Suprapubic skin (tissue), 4 donors: ENCODE data around the gene UHRF2. TPM values are rescaled to one million over a fixed set of nuclear protein-coding genes. Genes with fewer than 3 reads are reported as not detected.
A peak's percentile ranks its signal among the peaks of the same experiment; 100 is the strongest.

Experiments
- DNase-seq, 2 donors: peaks; one replicate each; pipeline ENCODE4 v3.0.0-alpha.2; 2019; ENCODE audit warnings: low spot score in 2 of 2
- H3K27ac ChIP-seq: fragments of 200-600 bp; sonication (generic); one replicate; pipeline ENCODE4 v1.5.1; 2019
- H3K27me3 ChIP-seq: fragments of 200-600 bp; sonication (generic); one replicate; pipeline ENCODE4 v1.5.1; 2019
- H3K36me3 ChIP-seq: fragments of 200-600 bp; sonication (generic); one replicate; pipeline ENCODE4 v1.5.1; 2019
- H3K4me1 ChIP-seq: fragments of 200-600 bp; sonication (generic); one replicate; pipeline ENCODE4 v1.5.1; 2019
- H3K4me3 ChIP-seq: fragments of 200-600 bp; sonication (generic); one replicate; pipeline ENCODE4 v1.5.1; 2019; ENCODE audit warnings: mild to moderate bottlenecking
- H3K9me3 ChIP-seq: fragments of 200-600 bp; sonication (generic); one replicate; pipeline ENCODE4 v1.5.1; 2019
- EP300 ChIP-seq: sonication (generic); formaldehyde crosslinking; IDR thresholded peaks from one replicate; pipeline ENCODE4 v1.6.1; 2017; ENCODE audit warnings: antibody characterized with exemption
- POLR2A ChIP-seq, 2 donors: fragments of 450-650 bp; IDR thresholded peaks; one replicate each; pipeline ENCODE4 v1.6.1; 2017; ENCODE audit warnings: antibody characterized with exemption in 2 of 2, mild to moderate bottlenecking in 2 of 2, moderate library complexity in 2 of 2
- POLR2AphosphoS5 ChIP-seq, 3 donors: sonication (generic); formaldehyde crosslinking; IDR thresholded peaks; one replicate each; pipeline ENCODE4 v1.6.1; 2017; ENCODE audit warnings: antibody characterized with exemption in 3 of 3
- WGBS: methylation state at CpG from one replicate; pipeline ENCODE4 v1.1.5; 2018; 5-methylcytosine and 5-hydroxymethylcytosine counted together
- total RNA-seq, 4 donors: library from RNA; depleted of rRNA; stranded (reverse); fragments of >200 nt; gene quantifications; one replicate each; pipeline ENCODE4 v1.1.0, GENCODE V29; 2016
- TF ChIP-seq, protein P1 (sequence below), 2 donors: fragments of 200-600 bp in 1 of 2; fragments of 450-650 bp in 1 of 2; sonication (generic) in 1 of 2; IDR thresholded peaks; one replicate each; pipeline ENCODE4 v1.5.1; 2016 to 2019; ENCODE audit warnings: antibody characterized with exemption in 2 of 2, mild to moderate bottlenecking in 1 of 2, moderate library complexity in 1 of 2

The UHRF2 gene
- total RNA-seq, 4 donors from 2014 or later: 25.5 to 120 (median 70.6) TPM

DNA sequence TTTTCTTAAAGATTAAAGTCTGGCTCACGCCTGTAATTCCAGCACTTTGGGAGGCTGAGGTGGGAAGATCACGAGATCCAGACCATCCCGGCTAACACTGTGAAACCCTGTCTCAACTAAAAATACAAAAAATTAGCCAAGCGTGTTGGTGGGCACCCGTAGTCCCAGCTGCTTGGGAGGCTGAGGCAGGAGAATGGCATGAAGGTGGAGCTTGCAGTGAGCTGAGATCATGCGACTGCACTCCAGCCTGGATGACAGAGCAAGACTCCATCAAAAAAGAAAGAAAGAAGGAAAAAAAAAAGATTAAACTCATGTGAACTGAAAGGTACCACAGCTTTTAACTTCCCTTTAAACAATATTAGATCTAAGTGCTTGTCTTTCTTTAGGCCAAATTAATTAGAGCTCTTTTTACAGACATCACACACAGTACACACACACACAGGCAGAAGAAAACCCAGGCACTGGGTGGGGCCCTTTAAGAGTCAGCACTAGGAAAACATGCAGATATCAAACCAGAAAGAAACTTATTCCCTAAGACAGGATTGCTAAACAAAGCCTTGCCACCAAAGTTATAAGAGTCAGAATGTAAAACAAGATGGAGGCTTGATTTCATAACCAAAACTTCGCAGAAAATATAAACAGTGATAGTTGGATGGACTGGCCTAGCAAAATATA is 29.3 kb upstream of the UHRF2 start:
- Histone ChIP-seq H3K4me1 (no peaks in the 10 kb centered on the region), H3K27me3 (no peaks in the 10 kb centered on the region), H3K36me3 (no peaks in the 10 kb centered on the region), H3K4me3 (no peak overlapping the region), H3K27ac (peak overlapping the region; percentile 10), H3K9me3 (no peaks in the 10 kb centered on the region)
- TF ChIP-seq POLR2A (IDR thresholded peaks at IDR 0.05): no peak
- TF ChIP-seq POLR2AphosphoS5 (IDR thresholded peaks at IDR 0.05): no peak
- DNase-seq: no peak
- WGBS: 84% methylated on average over 7 of the region's 7 CpGs

- Histone ChIP-seq H3K4me1 (no peaks in the 10 kb centered on the region), H3K27ac (no peak overlapping the region), H3K4me3 (no peak overlapping the region), H3K9me3 (no peaks in the 10 kb centered on the region), H3K36me3 (no peaks in the 10 kb centered on the region), H3K27me3 (no peaks in the 10 kb centered on the region)
- 66% methylated on average over 2 of the region's 2 CpGs for WGBS
- no peak for DNase-seq
- TF ChIP-seq POLR2AphosphoS5 (IDR thresholded peaks at IDR 0.05) (no peak), POLR2A (IDR thresholded peaks at IDR 0.05) (no peak)
These were observed 28.3 kb upstream of the UHRF2 start for GRCh38 chr9:6384732-6385131.

DNA sequence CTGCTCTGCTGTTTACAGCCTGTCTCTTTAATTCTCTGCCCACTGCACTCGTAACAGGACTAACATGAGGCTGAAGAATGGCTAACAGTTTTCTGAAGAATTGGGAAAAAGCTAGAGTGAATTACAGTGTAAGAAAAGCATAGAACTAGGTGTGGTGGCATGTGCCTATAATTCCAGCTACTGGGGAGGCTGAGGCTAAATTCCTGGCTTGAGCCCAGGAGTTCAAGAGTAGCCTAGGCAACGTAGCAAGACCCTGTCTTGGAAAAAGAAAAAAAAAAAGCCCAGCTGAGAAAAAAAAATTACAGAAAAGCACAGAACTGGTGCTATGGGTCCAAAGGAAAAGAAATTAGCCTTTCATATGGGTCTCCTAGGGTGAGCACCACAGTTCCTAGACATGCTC is 13.9 kb upstream of the UHRF2 start:
- Histone ChIP-seq H3K4me1 (no peaks in the 10 kb centered on the region), H3K4me3 (no peak overlapping the region), H3K36me3 (no peaks in the 10 kb centered on the region), H3K9me3 (no peaks in the 10 kb centered on the region), H3K27ac (no peak overlapping the region), H3K27me3 (no peaks in the 10 kb centered on the region)
- WGBS: 31% methylated on average over 2 of the region's 2 CpGs
- TF ChIP-seq, protein P1, sequence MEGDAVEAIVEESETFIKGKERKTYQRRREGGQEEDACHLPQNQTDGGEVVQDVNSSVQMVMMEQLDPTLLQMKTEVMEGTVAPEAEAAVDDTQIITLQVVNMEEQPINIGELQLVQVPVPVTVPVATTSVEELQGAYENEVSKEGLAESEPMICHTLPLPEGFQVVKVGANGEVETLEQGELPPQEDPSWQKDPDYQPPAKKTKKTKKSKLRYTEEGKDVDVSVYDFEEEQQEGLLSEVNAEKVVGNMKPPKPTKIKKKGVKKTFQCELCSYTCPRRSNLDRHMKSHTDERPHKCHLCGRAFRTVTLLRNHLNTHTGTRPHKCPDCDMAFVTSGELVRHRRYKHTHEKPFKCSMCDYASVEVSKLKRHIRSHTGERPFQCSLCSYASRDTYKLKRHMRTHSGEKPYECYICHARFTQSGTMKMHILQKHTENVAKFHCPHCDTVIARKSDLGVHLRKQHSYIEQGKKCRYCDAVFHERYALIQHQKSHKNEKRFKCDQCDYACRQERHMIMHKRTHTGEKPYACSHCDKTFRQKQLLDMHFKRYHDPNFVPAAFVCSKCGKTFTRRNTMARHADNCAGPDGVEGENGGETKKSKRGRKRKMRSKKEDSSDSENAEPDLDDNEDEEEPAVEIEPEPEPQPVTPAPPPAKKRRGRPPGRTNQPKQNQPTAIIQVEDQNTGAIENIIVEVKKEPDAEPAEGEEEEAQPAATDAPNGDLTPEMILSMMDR (IDR thresholded peaks at IDR 0.05): no peak
- TF ChIP-seq EP300: no peak
- TF ChIP-seq POLR2A (IDR thresholded peaks at IDR 0.05): no peak
- TF ChIP-seq POLR2AphosphoS5 (IDR thresholded peaks at IDR 0.05): no peak
- no peak for DNase-seq

GRCh38 chr9:6405371-6405770 is 7.6 kb upstream of the UHRF2 start:
- no peaks in the 10 kb centered on the region for H3K36me3 ChIP-seq
- H3K4me3 ChIP-seq: no peak overlapping the region
- H3K27ac ChIP-seq: no peak overlapping the region
- DNase-seq: no peak
- H3K9me3 ChIP-seq: no peaks in the 10 kb centered on the region
- no peaks in the 10 kb centered on the region for H3K4me1 ChIP-seq
- H3K27me3 ChIP-seq: peaks cover 7% of the 10 kb centered on the region
- TF ChIP-seq POLR2AphosphoS5 (IDR thresholded peaks at IDR 0.05): no peak

DNA sequence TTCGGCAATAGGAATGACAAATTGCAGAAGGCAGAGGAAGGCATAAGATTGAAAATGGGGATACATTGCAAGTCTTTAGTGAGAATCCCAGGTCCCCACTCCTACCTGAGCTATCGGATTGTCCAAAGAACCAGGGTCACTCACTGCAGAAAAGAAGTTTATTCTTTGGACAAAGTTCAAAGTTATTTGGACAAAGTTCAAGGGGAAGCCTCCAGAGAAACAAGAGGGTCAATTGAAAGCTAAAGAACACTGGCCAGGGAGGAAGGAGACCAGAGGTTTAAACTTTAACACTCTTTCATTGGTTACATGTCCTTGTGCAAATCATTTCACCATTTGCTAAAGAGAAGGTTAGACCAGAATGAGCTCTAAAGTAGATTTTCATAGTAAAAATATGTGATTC is 5.2 kb upstream of the UHRF2 start:
- 86% methylated on average over 2 of the region's 2 CpGs for WGBS
- Histone ChIP-seq H3K9me3 (no peaks in the 10 kb centered on the region), H3K36me3 (no peaks in the 10 kb centered on the region), H3K27ac (no peak overlapping the region), H3K4me3 (no peak overlapping the region), H3K27me3 (peaks cover 7% of the 10 kb centered on the region), H3K4me1 (peaks cover 4% of the 10 kb centered on the region)
- no peak for TF ChIP-seq POLR2AphosphoS5 (IDR thresholded peaks at IDR 0.05)
- TF ChIP-seq EP300: no peak
- TF ChIP-seq POLR2A (IDR thresholded peaks at IDR 0.05): no peak
- TF ChIP-seq, protein P1 (IDR thresholded peaks at IDR 0.05): no peak
- no peak for DNase-seq

DNA sequence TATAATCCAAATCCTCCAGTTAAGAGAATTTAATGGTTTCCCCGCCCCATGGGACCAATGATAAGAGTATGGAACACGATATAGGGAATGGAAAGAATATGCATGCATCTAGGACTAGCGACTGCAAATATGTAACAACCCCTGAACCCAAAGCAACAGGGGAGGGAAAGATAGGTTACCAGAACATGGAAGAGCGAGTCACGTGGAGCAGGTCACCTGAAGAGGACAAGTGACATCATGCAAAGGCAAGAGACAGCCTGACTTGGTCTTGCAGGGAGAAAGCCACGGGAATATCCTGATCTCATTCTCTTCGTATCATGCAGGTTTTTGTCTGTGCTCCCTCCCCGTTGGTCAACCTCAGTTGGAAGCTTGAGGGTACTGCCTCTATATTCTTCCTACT is 4.7 kb upstream of the UHRF2 start:
- Histone ChIP-seq H3K27me3 (peaks cover 7% of the 10 kb centered on the region), H3K4me3 (no peak overlapping the region), H3K27ac (no peak overlapping the region), H3K4me1 (peaks cover 4% of the 10 kb centered on the region), H3K36me3 (no peaks in the 10 kb centered on the region), H3K9me3 (no peaks in the 10 kb centered on the region)
- WGBS: 73% methylated on average over 8 of the region's 8 CpGs
- TF ChIP-seq POLR2A (IDR thresholded peaks at IDR 0.05) (no peak), EP300 (no peak), POLR2AphosphoS5 (IDR thresholded peaks at IDR 0.05) (no peak)
- TF ChIP-seq, protein P1 (IDR thresholded peaks at IDR 0.05): no peak
- no peak for DNase-seq

- Histone ChIP-seq H3K27me3 (peaks cover 7% of the 10 kb centered on the region), H3K9me3 (no peaks in the 10 kb centered on the region), H3K27ac (no peak overlapping the region), H3K4me1 (peaks cover 11% of the 10 kb centered on the region), H3K4me3 (no peak overlapping the region), H3K36me3 (no peaks in the 10 kb centered on the region)
- TF ChIP-seq EP300 (no peak), POLR2AphosphoS5 (IDR thresholded peaks at IDR 0.05) (no peak), POLR2A (IDR thresholded peaks at IDR 0.05) (no peak)
- TF ChIP-seq, protein P1 (IDR thresholded peaks at IDR 0.05): no peak
- no peak for DNase-seq
- WGBS: 62% methylated on average over 3 of the region's 3 CpGs
These were observed 3.2 kb upstream of the UHRF2 start for GRCh38 chr9:6409811-6410210.
